Upper lobe of left lung (tissue), 4 donors: ENCODE measurements around the gene LRCOL1.

Experiments
- EP300 ChIP-seq, 4 donors: sonication (generic); formaldehyde crosslinking; IDR thresholded peaks; one replicate each; pipeline ENCODE4 v1.5.1; 2017; ENCODE audit warnings: antibody characterized with exemption in 4 of 4, control low read depth in 2 of 4
- POLR2A ChIP-seq, 4 donors: fragments of 450-650 bp; IDR thresholded peaks; one replicate each; pipeline ENCODE4 v1.5.1; 2016 to 2017; ENCODE audit warnings: antibody characterized with exemption in 4 of 4, mild to moderate bottlenecking in 2 of 4
- POLR2AphosphoS5 ChIP-seq, 2 donors: sonication (generic); formaldehyde crosslinking; IDR thresholded peaks; one replicate each; pipeline ENCODE4 v1.5.1; 2017; ENCODE audit warnings: antibody characterized with exemption in 2 of 2
- TF ChIP-seq, protein P1 (sequence below), 6 experiments: fragments of 450-650 bp in 4 of 6; fragments of 200-600 bp in 2 of 6; sonication (generic) in 2 of 6; IDR thresholded peaks; one replicate each; pipeline ENCODE4 v1.5.1; 2016 to 2019; ENCODE audit warnings: antibody characterized with exemption in 6 of 6

DNA sequence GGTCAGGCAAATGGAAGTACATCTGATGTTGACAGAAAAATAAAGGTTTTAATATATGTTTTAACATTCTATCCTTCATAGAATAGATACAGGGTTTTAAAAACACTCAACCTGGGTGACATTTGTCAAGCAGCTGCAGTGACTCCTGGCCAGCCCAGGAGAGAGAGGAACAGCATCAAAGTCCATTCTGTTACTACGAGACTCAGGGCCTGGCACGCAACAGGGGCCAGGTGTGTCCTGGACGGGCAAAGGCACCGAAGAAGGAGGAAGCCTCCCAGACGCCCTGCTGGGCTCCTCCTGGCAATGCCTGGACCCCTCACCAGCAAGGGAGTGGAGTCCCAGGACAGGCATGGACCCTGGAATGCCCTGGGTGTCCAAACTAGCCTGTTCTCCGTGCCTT lies 22.1 kb downstream of the LRCOL1 start:
- TF ChIP-seq EP300 (IDR thresholded peaks at IDR 0.05) (no peak), POLR2A (IDR thresholded peaks at IDR 0.05) (no peak), POLR2AphosphoS5 (IDR thresholded peaks at IDR 0.05) (no peak)
- TF ChIP-seq, protein P1, sequence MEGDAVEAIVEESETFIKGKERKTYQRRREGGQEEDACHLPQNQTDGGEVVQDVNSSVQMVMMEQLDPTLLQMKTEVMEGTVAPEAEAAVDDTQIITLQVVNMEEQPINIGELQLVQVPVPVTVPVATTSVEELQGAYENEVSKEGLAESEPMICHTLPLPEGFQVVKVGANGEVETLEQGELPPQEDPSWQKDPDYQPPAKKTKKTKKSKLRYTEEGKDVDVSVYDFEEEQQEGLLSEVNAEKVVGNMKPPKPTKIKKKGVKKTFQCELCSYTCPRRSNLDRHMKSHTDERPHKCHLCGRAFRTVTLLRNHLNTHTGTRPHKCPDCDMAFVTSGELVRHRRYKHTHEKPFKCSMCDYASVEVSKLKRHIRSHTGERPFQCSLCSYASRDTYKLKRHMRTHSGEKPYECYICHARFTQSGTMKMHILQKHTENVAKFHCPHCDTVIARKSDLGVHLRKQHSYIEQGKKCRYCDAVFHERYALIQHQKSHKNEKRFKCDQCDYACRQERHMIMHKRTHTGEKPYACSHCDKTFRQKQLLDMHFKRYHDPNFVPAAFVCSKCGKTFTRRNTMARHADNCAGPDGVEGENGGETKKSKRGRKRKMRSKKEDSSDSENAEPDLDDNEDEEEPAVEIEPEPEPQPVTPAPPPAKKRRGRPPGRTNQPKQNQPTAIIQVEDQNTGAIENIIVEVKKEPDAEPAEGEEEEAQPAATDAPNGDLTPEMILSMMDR (IDR thresholded peaks at IDR 0.05) = no peak
